Uterus (tissue), 2 donors: ENCODE measurements around the gene GLRA1.

Source experiments
- POLR2A ChIP-seq, 2 donors: fragments of 450-650 bp; IDR thresholded peaks; one replicate each; pipeline ENCODE4 v1.6.1; 2016; ENCODE audit warnings: antibody characterized with exemption in 2 of 2, mild to moderate bottlenecking in 1 of 2, moderate library complexity in 1 of 2
- TF ChIP-seq, protein P1 (sequence below), 4 experiments: fragments of 200-600 bp in 2 of 4; fragments of 450-650 bp in 2 of 4; sonication (generic) in 2 of 4; IDR thresholded peaks; one replicate each; pipeline ENCODE4 v1.5.1; 2016 to 2019; ENCODE audit warnings: antibody characterized with exemption in 4 of 4, mild to moderate bottlenecking in 2 of 4, moderate library complexity in 1 of 4

GRCh38 chr5:151901611-151902010 lies 23.0 kb downstream of the GLRA1 start:
- TF ChIP-seq POLR2A (IDR thresholded peaks at IDR 0.05), result no peak
- TF ChIP-seq, protein P1, sequence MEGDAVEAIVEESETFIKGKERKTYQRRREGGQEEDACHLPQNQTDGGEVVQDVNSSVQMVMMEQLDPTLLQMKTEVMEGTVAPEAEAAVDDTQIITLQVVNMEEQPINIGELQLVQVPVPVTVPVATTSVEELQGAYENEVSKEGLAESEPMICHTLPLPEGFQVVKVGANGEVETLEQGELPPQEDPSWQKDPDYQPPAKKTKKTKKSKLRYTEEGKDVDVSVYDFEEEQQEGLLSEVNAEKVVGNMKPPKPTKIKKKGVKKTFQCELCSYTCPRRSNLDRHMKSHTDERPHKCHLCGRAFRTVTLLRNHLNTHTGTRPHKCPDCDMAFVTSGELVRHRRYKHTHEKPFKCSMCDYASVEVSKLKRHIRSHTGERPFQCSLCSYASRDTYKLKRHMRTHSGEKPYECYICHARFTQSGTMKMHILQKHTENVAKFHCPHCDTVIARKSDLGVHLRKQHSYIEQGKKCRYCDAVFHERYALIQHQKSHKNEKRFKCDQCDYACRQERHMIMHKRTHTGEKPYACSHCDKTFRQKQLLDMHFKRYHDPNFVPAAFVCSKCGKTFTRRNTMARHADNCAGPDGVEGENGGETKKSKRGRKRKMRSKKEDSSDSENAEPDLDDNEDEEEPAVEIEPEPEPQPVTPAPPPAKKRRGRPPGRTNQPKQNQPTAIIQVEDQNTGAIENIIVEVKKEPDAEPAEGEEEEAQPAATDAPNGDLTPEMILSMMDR (IDR thresholded peaks at IDR 0.05), result no peak
